Panc1 (cell line): ENCODE results near the gene KLC1.

ENCODE experiments used
- CTCF ChIP-seq: fragments of 450-650 bp; IDR thresholded peaks from 2 replicates; pipeline ENCODE4 v1.5.1; 2017; ENCODE audit warnings: mild to moderate bottlenecking
- POLR2AphosphoS5 ChIP-seq: IDR thresholded peaks from 2 replicates; pipeline ENCODE4 v1.6.1; 2012; ENCODE audit warnings: mild to moderate bottlenecking, low read depth, low read length, moderate library complexity
- REST ChIP-seq, 2 experiments: IDR thresholded peaks; 2 replicates each; pipeline ENCODE4 v1.6.1; 2011 to 2012; ENCODE audit warnings: low read depth in 2 of 2, control low read depth in 1 of 2, low read length in 1 of 2, mild to moderate bottlenecking in 1 of 2, moderate library complexity in 1 of 2; ENCODE audit not compliant: insufficient read depth in 1 of 2
- SIN3A ChIP-seq: IDR thresholded peaks from 2 replicates; pipeline ENCODE4 v1.6.1; 2012; ENCODE audit warnings: low read depth, mild to moderate bottlenecking, low read length, moderate library complexity, borderline replicate concordance; ENCODE audit not compliant: insufficient read depth

DNA sequence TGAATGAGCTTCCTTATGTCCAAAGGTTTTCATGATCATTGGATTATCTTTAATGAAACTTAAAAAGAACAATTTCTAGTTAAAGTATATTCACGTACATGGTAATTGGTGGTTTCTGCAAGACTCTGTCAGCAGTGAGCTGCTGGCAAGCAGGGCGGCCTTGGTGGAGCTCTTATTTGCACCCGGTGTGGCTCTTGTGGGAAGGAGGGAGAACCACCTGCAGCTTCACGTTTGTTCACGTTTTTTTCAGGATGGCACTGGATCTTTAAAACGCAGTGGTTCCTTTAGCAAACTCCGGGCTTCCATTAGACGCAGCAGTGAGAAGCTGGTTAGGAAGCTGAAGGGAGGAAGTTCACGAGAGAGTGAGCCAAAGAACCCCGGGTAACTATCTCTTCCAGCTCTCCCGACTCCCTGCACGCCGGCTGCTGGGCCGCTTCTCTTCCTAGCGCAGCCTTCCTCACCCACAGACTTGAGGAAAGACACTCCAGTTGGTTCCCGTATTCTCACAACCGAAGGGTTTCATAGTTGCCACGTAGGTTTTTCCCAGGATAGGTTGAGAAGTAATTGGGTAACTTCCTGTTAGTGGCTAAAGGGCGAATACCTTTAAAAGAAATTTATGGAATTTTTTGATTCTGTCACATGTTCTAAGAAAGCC, 57.9 kb downstream of the KLC1 start:
- TF ChIP-seq CTCF (no peak), REST (IDR thresholded peaks at IDR 0.05; ENCODE audit: insufficient read depth in 1 of 2, low read depth in 2 of 2, low read length in 1 of 2) (no peak), POLR2AphosphoS5 (no peak), SIN3A (no peak)
